Ovary (tissue), 1 donor: ENCODE data around the gene SREBF1.

Experiments used
- EP300 ChIP-seq: sonication (generic); formaldehyde crosslinking; IDR thresholded peaks from one replicate; pipeline ENCODE4 v1.6.1; 2017; ENCODE audit warnings: antibody characterized with exemption
- POLR2A ChIP-seq: fragments of 450-650 bp; IDR thresholded peaks from one replicate; pipeline ENCODE4 v1.6.1; 2017; ENCODE audit warnings: antibody characterized with exemption, mild to moderate bottlenecking, moderate library complexity

- TF ChIP-seq EP300 (no peak), POLR2A (no peak)
Observed at GRCh38 chr17:17860766-17861107, 24.0 kb upstream of the SREBF1 start.
